Measurements from ENCODE around the gene PIK3AP1. TPM values are rescaled to one million over a fixed set of nuclear protein-coding genes. Genes with fewer than 3 reads are reported as not detected.

The PIK3AP1 gene, protein sequence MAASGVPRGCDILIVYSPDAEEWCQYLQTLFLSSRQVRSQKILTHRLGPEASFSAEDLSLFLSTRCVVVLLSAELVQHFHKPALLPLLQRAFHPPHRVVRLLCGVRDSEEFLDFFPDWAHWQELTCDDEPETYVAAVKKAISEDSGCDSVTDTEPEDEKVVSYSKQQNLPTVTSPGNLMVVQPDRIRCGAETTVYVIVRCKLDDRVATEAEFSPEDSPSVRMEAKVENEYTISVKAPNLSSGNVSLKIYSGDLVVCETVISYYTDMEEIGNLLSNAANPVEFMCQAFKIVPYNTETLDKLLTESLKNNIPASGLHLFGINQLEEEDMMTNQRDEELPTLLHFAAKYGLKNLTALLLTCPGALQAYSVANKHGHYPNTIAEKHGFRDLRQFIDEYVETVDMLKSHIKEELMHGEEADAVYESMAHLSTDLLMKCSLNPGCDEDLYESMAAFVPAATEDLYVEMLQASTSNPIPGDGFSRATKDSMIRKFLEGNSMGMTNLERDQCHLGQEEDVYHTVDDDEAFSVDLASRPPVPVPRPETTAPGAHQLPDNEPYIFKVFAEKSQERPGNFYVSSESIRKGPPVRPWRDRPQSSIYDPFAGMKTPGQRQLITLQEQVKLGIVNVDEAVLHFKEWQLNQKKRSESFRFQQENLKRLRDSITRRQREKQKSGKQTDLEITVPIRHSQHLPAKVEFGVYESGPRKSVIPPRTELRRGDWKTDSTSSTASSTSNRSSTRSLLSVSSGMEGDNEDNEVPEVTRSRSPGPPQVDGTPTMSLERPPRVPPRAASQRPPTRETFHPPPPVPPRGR
- total RNA-seq (2021; ENCODE audit: unreplicated experiment) (7.1 TPM), Bru-seq, nascent RNA (percentile 37 among the genes with signal in this experiment), BruChase-seq, experiment 1, labeled RNA remaining after a 6-hour chase (percentile 40 among the genes with signal in this experiment), BruChase-seq, experiment 2, labeled RNA remaining after a 2-hour chase (percentile 37 among the genes with signal in this experiment)
- 2.1 TPM in 2 replicates for polyA plus RNA-seq (2012)
- long read RNA-seq, full-length matches to known transcripts: 14 of 23 reads
- long read RNA-seq, partial matches to known transcripts: 6 of 23 reads
- long read RNA-seq, other reads (novel, unspliced or antisense): 3 of 23 reads

DNA sequence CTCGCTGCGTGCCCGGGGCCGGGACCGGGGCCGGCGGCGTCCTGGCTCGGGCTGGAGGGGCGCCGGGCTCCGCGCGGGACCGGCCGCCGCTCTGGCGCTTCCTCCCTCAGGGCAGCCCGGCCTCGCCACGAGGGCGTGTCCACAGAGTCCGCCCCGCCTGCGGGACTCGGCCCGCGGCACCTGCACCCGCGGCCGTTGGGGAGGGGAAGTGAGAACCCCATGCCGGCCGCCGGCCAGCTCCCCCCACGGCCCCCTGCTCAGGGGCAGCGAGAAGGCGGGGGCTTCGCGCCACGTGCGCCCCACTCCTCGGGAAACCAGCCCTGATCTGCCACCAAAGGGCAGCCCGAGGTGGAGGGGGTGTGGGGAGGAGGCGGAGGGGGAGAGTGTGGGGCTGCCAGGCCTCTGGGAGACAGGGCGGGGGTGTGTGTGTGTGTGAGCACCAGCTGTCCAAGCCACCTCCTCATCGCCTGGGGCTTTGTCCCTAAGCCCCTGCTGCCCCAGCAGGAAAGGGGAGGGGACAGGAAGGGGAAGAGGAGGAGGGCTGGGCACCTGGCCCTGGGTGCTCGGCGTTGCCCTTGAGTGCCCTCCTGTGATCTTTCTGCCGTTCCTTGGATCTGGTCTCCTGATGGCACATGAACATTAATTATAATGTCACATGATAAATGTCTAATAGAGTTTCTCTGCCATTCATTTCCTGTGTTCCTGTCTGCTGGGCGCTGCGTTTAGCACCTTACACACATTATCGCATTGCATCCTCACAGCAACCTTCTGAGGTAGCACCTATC is at the start of gene PIK3AP1:
Gene PIK3AP1, minus strand, starts transcription at position 93 of the 785 bp plus-strand sequence. CDS start 120 bp downstream, outside the sequence.
- Histone ChIP-seq H2AFZ (ENCODE audit: low read depth, low read length, poor library complexity, severe bottlenecking) (peak within 1 kb of the TSS; percentile 98), H3K9me2 (ENCODE audit: insufficient read depth) (no peaks in the 10 kb centered on the region), H3K9ac (ENCODE audit: low read length) (peak within 1 kb of the TSS; percentile 66), H3K36me3 (ENCODE audit: control insufficient read depth in 1 of 2, insufficient read depth in 2 of 2, low read length in 2 of 2) (no peaks in the 10 kb centered on the region), H3K27ac (ENCODE audit: low read depth, low read length) (peak within 1 kb of the TSS; percentile 51; the same call in 1 of the 2 replicates), H3K27me3 (ENCODE audit: insufficient read depth, low read length) (no peaks in the 10 kb centered on the region), H3K4me2 (ENCODE audit: low read length) (peak within 1 kb of the TSS; percentile 99), H3K9me3 (ENCODE audit: control insufficient read depth in 1 of 2, insufficient read depth in 1 of 2, low read depth in 1 of 2, low read length in 2 of 2) (no peaks in the 10 kb centered on the region), H3K79me2 (ENCODE audit: insufficient read depth, low read length) (no peaks in the 10 kb centered on the region), H4K20me1 (ENCODE audit: insufficient read depth) (no peaks in the 10 kb centered on the region), H3K4me3 (replicated peaks in 1 of 2; ENCODE audit: low read depth in 1 of 2, low read length in 2 of 2) (peak within 1 kb of the TSS; percentile 65 to 81), H3K4me1 (ENCODE audit: control insufficient read depth in 1 of 2, insufficient read depth in 2 of 2, low read length in 2 of 2) (peaks cover 2 to 19% of the 10 kb centered on the region in 2 experiments; a peak in 2 of 4 replicates)
- intact Hi-C loops (cut with micrococcal nuclease): no loop called here
- BruUV-seq (replicated peaks): no TSS peak
- ChIA-PET POLR2A (no interaction called here), CTCF (no interaction called here), RAD21 (ENCODE audit: low non-redundant PET in 1 of 2, low total read pairs in 2 of 2, uncharacterized antibody in 2 of 2, unreplicated experiment in 2 of 2) (no interaction called here)
- no peak for DNase-seq (ENCODE audit: low read depth, low spot score)
- ATAC-seq: peak; percentile 86
- TF ChIP-seq ZFX (IDR thresholded peaks at IDR 0.05): 0 out of 2 replicates have a peak, but pooled peaks have one; percentile 7
- TF ChIP-seq YY1 (IDR thresholded peaks at IDR 0.05; ENCODE audit: extremely low read depth, insufficient replicate concordance, low read depth, low read length): no peak
- no peak for TF ChIP-seq EGR1 (IDR thresholded peaks at IDR 0.05; ENCODE audit: low read depth)
- TF ChIP-seq SRF (IDR thresholded peaks at IDR 0.05; ENCODE audit: low read depth): no peak
- peak; percentile 31 for TF ChIP-seq POLR2AphosphoS5 (IDR thresholded peaks at IDR 0.05; ENCODE audit: low read depth, low read length)
- TF ChIP-seq ZNF274 (IDR thresholded peaks at IDR 0.05; ENCODE audit: low read depth, low read length): no peak
- TF ChIP-seq POLR2A (IDR thresholded peaks at IDR 0.05; ENCODE audit: borderline replicate concordance, extremely low read depth, insufficient read depth, insufficient read length): peak; percentile 29
- no peak for TF ChIP-seq ELF1 (IDR thresholded peaks at IDR 0.05; ENCODE audit: borderline replicate concordance, low read depth)
- TF ChIP-seq EZH2phosphoT487 (IDR thresholded peaks at IDR 0.05; ENCODE audit: borderline replicate concordance): no peak
- no peak for TF ChIP-seq CBX3 (IDR thresholded peaks at IDR 0.05; ENCODE audit: low read depth)
- no peak for TF ChIP-seq CEBPB (IDR thresholded peaks at IDR 0.05; ENCODE audit: low read depth)
- no peak for TF ChIP-seq SIN3A (IDR thresholded peaks at IDR 0.05; ENCODE audit: low read depth)
- TF ChIP-seq, protein P1, sequence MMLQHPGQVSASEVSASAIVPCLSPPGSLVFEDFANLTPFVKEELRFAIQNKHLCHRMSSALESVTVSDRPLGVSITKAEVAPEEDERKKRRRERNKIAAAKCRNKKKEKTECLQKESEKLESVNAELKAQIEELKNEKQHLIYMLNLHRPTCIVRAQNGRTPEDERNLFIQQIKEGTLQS (IDR thresholded peaks at IDR 0.05): no peak
- no peak for TF ChIP-seq TCF7L2 (IDR thresholded peaks at IDR 0.05; ENCODE audit: borderline replicate concordance, extremely low read depth, insufficient read depth, insufficient read length)
- no peak for TF ChIP-seq JUND (IDR thresholded peaks at IDR 0.05)
- TF ChIP-seq, protein P2, sequence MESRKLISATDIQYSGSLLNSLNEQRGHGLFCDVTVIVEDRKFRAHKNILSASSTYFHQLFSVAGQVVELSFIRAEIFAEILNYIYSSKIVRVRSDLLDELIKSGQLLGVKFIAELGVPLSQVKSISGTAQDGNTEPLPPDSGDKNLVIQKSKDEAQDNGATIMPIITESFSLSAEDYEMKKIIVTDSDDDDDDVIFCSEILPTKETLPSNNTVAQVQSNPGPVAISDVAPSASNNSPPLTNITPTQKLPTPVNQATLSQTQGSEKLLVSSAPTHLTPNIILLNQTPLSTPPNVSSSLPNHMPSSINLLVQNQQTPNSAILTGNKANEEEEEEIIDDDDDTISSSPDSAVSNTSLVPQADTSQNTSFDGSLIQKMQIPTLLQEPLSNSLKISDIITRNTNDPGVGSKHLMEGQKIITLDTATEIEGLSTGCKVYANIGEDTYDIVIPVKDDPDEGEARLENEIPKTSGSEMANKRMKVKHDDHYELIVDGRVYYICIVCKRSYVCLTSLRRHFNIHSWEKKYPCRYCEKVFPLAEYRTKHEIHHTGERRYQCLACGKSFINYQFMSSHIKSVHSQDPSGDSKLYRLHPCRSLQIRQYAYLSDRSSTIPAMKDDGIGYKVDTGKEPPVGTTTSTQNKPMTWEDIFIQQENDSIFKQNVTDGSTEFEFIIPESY (IDR thresholded peaks at IDR 0.05; ENCODE audit: extremely low read depth, insufficient replicate concordance, low read length): no peak
- no peak for TF ChIP-seq EZH2 (IDR thresholded peaks at IDR 0.05)

Measured in HCT116 (cell line).